Left cardiac atrium (tissue), 4 donors: Measurements from ENCODE around the gene SNCB. TPM values are rescaled to one million over a fixed set of nuclear protein-coding genes. Genes with fewer than 3 reads are reported as not detected.

Experiments used
- ATAC-seq, 2 donors: fragments of 200-7000 bp; cut with Tn5 transposase; one replicate each; pipeline ENCODE4 v1.9.1; 2020; ENCODE audit warnings: mild to moderate bottlenecking in 2 of 2, moderate library complexity in 2 of 2
- DNase-seq: peaks from one replicate; pipeline ENCODE4 v3.0.0-alpha.2; 2020
- intact Hi-C, 2 donors: fragments of 100-400 bp; cut with DNase I; formaldehyde crosslinking; loops; one replicate each; pipeline versions ENCODE4 v1.14.1 to v1.15.1; 2022 to 2023
- long read RNA-seq: library from polyadenylated mRNA; unstranded; transcript quantifications from one replicate; pipeline ENCODE4 v2.0.0, GENCODE V29; 2021
- total RNA-seq, 2 donors: library from RNA; stranded (reverse); fragmentation: NEBNext Ultra II Directional; extraction: Animal tissue kit (Norgen Biotek cat#: 25700); gene quantifications; one replicate each; pipeline ENCODE4 v1.2.1, GENCODE V29; 2021
- donor health status: DM: no; HTN: yes; CAD: no.
- donor health status: DM: no; HTN: yes; CAD: no; lungs with severe emphysema.
- donor health status: DM: yes; HTN: yes; CAD: no.
- donor health status: Dilated cardiomyopathy.

The SNCB gene
- 1 to 10 TPM in 1 of 2 donors, under 1 TPM in 1; 0.74 to 1.3 TPM for total RNA-seq
- long read RNA-seq, result 0 reads

DNA sequence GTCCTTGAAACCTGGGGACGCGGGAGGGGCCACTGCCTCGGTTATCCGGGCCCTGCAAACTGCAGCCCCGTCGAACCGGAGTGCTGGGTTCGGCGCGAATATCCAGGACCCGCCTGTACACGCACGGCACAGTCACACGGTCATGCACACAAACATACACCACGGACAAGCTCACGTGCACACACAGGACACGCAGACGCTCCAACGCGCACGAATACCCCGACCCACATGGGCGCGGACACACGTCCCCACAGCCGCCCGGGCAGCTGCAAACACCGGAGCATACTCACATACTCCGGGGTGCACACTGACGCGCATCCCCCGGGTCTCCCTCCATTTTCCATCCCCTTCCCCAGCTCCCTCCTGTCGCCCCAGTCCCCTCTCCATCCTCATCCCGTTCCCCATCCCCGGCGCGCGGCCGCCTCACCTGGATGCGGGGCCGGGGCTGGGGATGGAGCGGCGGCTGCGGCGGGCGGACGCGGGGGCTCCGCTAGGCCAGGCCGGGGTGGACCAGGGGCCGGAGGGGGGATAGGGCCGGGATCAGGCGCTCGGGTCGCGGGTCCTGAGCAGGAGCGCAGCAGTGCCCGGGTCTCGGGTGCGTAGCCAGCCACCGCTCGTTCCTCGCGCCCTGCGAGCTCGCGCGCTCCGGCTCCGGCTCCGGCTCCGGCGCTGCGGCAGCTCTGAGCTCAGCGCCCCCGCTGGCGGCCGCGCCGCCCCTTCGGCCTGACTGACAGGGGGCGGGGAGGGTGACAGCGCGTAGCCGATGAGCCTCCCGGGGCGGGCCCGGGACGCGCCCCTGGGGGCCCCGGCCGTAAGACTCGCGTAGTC is at the start of gene SNCB, which contains the start of gene EIF4E1B:
TSS of gene SNCB (minus strand) at position 682 of the 828 bp plus-strand sequence. CDS start 880 bp downstream, outside the sequence.
TSS of gene EIF4E1B (plus strand) at position 823 of the 828 bp plus-strand sequence. CDS start 12,113 bp downstream, outside the sequence.
- peak; percentile 53 for DNase-seq
- intact Hi-C loops, result no loop called here
- peak; percentile 83 to 90 for ATAC-seq

DNA sequence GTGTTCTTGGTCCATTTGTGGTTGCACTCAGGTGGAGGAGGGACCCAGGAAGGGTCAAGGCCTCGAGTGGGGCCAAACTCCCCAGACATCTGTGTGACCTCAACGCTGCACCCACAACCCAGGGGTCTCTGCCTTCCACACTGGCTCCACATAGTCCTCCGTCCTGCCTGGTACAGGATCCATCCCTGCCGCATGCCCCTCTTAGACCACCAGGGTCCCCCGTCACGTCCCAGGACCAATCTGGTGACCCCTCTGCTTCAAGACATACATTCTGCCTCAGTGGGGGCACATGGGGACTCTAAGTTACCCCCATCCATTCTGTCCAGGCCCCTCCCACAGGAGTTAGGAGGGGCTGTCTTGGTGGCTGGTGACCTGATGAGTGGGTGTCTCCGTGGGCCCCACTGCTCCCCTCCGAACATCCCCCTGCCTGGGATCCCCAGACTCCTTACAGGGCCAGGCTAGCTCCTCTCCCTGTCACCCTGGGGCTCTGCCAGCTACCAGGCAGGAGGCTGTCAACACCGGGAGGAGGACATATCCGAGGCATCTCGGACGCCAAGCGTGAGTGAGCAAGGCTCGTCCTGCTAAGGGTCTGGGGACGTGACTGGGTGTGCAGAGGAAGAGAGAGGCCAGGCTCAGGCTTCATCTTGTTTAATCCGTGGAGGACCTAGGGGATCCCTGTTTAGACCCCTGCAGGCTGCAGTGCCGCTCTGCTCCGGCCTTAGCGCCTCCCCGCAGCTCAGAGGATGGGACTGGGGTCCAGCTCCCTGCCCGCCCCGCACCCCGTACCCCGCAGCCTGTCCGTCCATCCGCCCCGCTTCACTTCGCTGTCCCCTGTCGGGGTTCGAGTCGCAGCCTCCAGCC is 49.3 kb upstream of the SNCB start:
- DNase-seq (peak; percentile 14), ATAC-seq (peak; percentile 36 to 61)
- intact Hi-C loops, result no loop called here

DNA sequence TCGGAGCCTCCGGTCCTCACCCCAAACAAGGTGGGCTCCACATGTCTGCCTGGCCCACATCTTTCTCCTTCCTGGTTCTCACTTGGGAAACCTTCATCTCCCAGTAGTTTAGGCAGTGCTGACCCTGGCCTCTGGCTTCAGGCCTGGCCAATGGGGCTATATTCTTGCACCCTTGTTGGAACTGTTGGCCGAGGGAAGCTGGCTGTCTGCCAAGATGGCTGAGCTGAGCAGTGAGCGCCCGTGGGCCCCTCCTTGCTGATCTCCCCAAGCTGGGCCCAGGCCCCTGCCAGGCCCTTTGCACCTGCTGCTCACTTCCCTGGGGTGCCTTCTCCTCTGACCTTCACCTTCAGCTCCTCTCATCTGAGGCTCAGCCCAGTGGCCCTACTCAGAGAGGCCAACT is 48.2 kb upstream of the SNCB start:
- ATAC-seq (peak in 1 of 2 donors; percentile 6), DNase-seq (peak; percentile 35)
- intact Hi-C loops, result no loop called here

- peak; percentile 54 for DNase-seq
- intact Hi-C loops, result loop anchor here in 1 of 2 donors (1.0 kb wide), 1 partner anchor 18 kb away; no protein-coding TSS in a partner anchor
- peak; percentile 65 to 83 for ATAC-seq
Measured at GRCh38 chr5:176677209-176677939, 47.0 kb upstream of the SNCB start.

DNA sequence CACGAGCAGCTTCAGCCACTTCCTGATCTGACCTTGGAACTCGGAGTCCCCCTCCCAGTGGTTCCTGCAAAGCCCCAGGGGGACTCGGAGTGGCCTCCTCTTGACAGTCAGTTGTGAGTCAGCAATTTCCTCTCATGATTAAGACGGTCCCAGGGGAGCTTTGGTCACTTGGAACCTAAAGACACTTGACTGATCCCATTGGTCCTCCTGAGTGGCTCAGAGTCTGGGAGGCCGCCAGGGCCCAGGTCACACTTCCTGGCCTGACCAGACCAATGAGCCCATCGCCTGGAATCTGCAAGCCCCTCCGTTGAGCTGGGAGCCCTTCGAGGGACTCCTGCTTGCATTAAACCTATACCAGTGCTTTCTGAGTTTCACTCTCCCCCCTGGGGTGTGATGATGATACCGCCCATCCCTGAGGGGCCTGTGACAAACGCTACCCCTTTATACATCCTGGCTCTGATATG is 46.1 kb upstream of the SNCB start:
- ATAC-seq, result peak; percentile 12 to 37
- peak; percentile 57 for DNase-seq
- intact Hi-C loops, result no loop called here

GRCh38 chr5:176675676-176676360 is 45.5 kb upstream of the SNCB start:
- intact Hi-C loops, result no loop called here
- ATAC-seq (no peak), DNase-seq (no peak)

- DNase-seq (peak; percentile 7), ATAC-seq (no peak)
- intact Hi-C loops, result no loop called here
Measured at GRCh38 chr5:176674799-176675198, 44.5 kb upstream of the SNCB start.

DNA sequence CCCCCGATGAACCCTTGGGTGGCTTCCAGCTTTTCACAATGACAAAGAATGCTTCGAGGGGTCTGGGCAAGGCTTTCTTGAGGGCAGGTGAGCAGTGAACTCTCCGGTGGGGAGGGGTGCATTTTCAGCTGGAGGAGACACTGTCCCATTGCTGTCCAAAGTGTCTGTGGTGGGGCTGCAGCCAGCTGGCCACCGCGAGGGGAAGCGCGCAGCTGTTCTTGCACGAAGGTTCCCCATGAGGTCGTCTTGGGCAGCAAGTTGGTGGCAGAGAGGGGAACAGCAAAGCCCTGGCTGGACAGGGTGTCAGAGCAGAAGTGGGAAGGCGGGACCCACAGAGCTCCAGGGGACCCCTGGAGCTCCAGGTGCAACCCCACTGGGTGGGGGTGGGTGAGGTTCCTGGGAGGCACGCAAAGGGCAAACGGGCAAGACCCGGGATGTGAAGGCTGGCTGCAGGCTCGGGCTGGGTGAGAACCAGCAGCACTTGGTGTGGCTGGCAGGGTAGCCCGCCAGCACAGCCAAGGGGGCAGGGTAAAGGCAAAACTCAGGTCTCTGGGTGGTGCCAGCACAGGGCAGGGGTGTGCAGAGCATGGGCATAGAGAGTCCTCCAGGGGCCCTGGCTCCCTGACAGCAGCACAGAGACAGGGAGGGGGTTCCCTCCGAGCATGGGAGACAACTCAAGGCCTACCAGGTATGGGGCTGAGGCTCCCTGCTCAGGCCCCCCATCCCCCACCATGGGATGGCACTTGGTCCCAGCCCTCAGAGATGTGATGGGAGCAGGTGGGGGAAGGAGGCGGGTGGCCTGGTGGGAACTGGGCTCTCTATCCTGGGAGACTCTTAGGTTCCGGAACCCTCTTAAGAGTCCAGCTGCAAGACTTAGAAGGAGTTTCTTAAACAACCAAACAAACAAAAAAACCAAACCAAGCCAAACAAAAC is 43.6 kb upstream of the SNCB start:
- no peak for ATAC-seq
- intact Hi-C loops, result no loop called here
- peak; percentile 10 for DNase-seq

GRCh38 chr5:176671890-176672747 is 41.8 kb upstream of the SNCB start:
- DNase-seq (peak; percentile 1), ATAC-seq (no peak)
- intact Hi-C loops, result no loop called here

GRCh38 chr5:176671399-176671798 is 41.1 kb upstream of the SNCB start:
- intact Hi-C loops, result no loop called here
- DNase-seq (no peak), ATAC-seq (no peak)

GRCh38 chr5:176670449-176670848 is 40.1 kb upstream of the SNCB start:
- intact Hi-C loops, result no loop called here
- ATAC-seq, result no peak
- DNase-seq, result peak; percentile 6

- no peak for ATAC-seq
- DNase-seq, result peak; percentile 5
- intact Hi-C loops, result no loop called here
Measured at GRCh38 chr5:176667637-176668036, 37.3 kb upstream of the SNCB start.

DNA sequence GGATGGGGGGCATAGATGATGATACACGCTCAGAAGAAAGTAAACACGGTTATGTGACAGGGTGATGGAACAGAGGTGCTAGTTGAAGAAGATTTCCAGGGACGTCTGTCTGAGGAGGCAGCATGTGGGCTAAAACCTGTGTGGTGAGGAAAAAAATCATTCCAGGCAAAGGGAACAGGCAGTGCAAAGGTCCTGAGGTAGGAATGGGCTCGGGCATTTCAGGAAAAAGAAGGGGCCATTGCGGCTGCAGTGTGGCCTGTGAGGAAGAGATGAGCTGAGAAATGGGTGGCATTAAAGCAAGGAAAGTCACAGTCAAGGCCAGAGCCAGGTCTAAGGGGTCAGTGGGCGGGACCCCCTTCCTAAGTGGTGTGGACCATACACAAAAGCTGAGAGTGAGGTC is 35.2 kb upstream of the SNCB start:
- no peak for DNase-seq
- no peak for ATAC-seq
- intact Hi-C loops, result no loop called here

DNA sequence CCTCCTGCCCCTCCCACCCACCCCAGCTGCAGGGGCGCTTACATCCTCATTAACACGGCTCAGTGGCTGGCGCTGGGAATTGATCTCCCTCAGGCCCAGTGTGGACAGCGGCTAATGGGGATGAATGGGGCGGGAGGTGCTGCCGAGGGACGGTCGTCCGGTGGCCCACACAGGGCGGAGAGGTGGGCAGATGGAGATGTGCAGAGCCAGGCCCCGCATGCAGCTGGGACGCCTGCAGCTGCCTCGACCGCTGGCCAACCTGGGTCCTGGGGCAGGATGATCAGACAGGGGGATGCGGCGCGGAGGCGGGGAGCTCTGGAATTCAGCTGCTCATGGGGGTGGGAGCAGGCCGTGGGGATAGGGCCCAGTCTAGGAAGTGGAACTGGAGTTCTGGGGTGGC is 34.6 kb upstream of the SNCB start:
- DNase-seq (peak; percentile 18), ATAC-seq (no peak)
- intact Hi-C loops, result loop anchor here in 1 of 2 donors (5.0 kb wide), 1 partner anchor 292 kb away; no protein-coding TSS in a partner anchor

DNA sequence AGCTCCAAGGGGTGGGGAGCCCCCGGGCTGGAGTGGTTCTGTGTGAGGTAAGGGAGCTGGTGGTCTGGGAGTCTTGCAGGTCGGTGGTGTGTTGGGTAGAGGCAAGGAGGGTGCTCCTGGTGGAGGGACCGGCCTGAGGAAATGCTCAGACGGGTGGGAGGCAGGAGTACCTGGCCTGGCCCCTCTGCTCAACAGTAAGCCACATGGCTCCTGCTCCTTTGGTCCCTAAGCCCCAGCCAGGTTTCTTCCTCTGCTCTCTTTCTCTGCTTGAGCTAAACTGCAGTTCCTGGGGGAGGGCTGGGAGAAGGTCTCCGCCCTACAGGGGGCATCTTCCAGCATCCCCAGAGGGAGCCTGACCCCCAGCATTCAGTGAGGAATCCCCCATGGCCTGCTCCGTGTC is 34.1 kb upstream of the SNCB start:
- intact Hi-C loops, result loop anchor here in 1 of 2 donors (5.0 kb wide), 1 partner anchor 293 kb away; no protein-coding TSS in a partner anchor
- DNase-seq, result peak; percentile 5
- ATAC-seq, result no peak

DNA sequence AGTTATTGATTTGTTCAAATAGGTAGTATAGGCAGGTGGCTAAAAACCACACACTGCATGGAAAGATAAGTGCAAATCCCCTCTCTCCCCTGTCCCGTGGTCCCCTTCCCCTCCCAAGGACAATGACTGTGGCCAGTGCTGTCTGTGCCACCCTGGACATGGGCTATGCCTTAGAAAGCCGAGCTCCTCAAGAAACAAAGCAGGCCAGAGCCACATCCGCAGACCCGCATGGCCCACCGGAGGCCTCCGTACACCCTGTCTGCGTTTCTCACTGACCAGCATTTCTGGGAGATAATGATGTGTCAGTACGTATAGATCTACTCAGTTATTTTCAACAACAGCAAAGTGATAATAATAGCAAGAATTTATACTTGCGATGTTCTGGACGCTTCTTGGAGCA is 33.2 kb upstream of the SNCB start:
- intact Hi-C loops, result loop anchor here in 1 of 2 donors (5.0 kb wide), 1 partner anchor 294 kb away; no protein-coding TSS in a partner anchor
- no peak for ATAC-seq
- DNase-seq, result peak; percentile 0
